Measurements from ENCODE around the gene DENND6B.

DNA sequence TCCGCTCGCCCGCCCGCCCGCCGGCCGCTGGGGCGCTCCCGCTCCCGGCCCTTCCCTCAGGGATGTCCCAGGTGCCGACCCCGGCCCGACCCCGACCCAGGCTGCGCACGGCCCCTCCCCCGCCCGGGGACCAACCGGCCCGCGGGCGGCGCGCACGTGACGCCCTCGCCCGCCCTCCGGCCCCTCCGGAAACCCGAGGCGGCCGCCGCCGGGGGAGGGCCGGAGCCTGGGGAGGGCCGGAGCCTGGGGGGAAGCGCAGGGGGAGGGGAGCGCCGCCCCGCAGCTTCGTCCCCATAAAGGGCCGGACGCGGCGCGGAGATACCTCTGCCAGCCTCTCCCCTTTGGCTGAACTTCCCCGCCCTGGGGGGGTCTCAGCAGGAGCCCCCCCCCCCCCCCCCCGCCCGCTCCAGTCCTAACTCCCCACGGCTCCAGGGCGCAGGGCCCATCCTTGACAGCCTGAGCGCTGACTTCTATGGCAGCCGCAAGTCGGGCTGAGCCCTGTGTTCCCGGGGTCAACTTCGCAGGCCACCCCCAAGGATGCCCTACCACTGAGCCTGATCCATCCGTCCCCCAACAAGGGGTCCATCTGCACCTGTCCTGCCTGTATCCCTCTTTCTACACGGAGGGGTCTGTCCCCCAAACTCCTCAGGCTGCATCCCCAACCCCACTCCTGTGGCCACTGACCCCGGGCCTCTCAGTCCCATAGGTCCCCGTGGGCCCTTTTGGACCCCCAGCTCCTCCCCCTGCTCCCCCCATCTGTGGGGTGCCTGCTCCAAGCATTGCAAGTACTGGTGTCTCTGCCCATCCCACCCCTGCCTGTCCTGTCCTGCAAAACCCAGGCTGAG lies 65.0 kb downstream of the DENND6B start, which contains the start of gene MAPK12:
- TF ChIP-seq, protein P1, sequence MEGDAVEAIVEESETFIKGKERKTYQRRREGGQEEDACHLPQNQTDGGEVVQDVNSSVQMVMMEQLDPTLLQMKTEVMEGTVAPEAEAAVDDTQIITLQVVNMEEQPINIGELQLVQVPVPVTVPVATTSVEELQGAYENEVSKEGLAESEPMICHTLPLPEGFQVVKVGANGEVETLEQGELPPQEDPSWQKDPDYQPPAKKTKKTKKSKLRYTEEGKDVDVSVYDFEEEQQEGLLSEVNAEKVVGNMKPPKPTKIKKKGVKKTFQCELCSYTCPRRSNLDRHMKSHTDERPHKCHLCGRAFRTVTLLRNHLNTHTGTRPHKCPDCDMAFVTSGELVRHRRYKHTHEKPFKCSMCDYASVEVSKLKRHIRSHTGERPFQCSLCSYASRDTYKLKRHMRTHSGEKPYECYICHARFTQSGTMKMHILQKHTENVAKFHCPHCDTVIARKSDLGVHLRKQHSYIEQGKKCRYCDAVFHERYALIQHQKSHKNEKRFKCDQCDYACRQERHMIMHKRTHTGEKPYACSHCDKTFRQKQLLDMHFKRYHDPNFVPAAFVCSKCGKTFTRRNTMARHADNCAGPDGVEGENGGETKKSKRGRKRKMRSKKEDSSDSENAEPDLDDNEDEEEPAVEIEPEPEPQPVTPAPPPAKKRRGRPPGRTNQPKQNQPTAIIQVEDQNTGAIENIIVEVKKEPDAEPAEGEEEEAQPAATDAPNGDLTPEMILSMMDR (IDR thresholded peaks at IDR 0.05), result no peak
- TF ChIP-seq POLR2A (IDR thresholded peaks at IDR 0.05), result no peak

All from Peyer's patch (tissue), 4 donors.